MCF 10A (cell line): ENCODE measurements around the gene ANKRD23. TPM values are rescaled to one million over a fixed set of nuclear protein-coding genes. Genes with fewer than 3 reads are reported as not detected.

Experiments used
- BruUV-seq: library from RNA; stranded (reverse); fragments of 400-500 nt; replicated peaks from 2 replicates; lab custom pipeline; 2021; lab: Mats Ljungman, UMichigan
- CTCF ChIA-PET: fragments of 300-600 bp; sonication (Branson Sonifier 250); formaldehyde crosslinking; extraction: SDS; loops from one replicate; lab custom pipeline; 2021; ENCODE audit warnings: antibody characterized with exemption, inconsistent platforms; lab: Yijun Ruan, JAX
- POLR2A ChIA-PET: fragments of 300-600, 350-650 bp; sonication (Branson Sonifier 250); formaldehyde crosslinking; extraction: SDS; loops from one replicate; lab custom pipeline; 2020; ENCODE audit warnings: antibody characterized with exemption, inconsistent platforms; lab: Yijun Ruan, JAX
- DNase-seq: peaks from one replicate; pipeline ENCODE4 v3.0.0-alpha.2; 2018; ENCODE audit not compliant: unreplicated experiment
- H3K27ac Mint-ChIP-seq: one replicate; pipeline ENCODE4 v1.8.0; 2022; ENCODE audit warnings: mild to moderate bottlenecking, low read depth, mixed read lengths; ENCODE audit not compliant: unreplicated experiment
- H3K27me3 Mint-ChIP-seq: one replicate; pipeline ENCODE4 v1.8.0; 2022; ENCODE audit warnings: mixed read lengths; ENCODE audit not compliant: insufficient read depth, unreplicated experiment
- H3K36me3 Mint-ChIP-seq: one replicate; pipeline ENCODE4 v1.8.0; 2022; ENCODE audit warnings: mild to moderate bottlenecking, moderate library complexity, mixed read lengths; ENCODE audit not compliant: insufficient read depth, unreplicated experiment
- H3K4me1 Mint-ChIP-seq: one replicate; pipeline ENCODE4 v1.8.0; 2022; ENCODE audit warnings: mixed read lengths; ENCODE audit not compliant: insufficient read depth, unreplicated experiment
- H3K4me3 Mint-ChIP-seq: one replicate; pipeline ENCODE4 v1.8.0; 2022; ENCODE audit warnings: mild to moderate bottlenecking, moderate library complexity, mixed read lengths; ENCODE audit not compliant: unreplicated experiment
- H3K9me3 Mint-ChIP-seq: one replicate; pipeline ENCODE4 v1.8.0; 2022; ENCODE audit warnings: mixed read lengths; ENCODE audit not compliant: unreplicated experiment
- CTCF ChIP-seq: fragments of 200-600 bp; IDR thresholded peaks from one replicate; pipeline ENCODE4 v1.8.0; 2022; ENCODE audit warnings: antibody characterized with exemption, mild to moderate bottlenecking; ENCODE audit not compliant: unreplicated experiment
- intact Hi-C: fragments of 100-400 bp; cut with micrococcal nuclease; formaldehyde crosslinking; loops from 2 replicates; pipeline ENCODE4 v1.14.1; 2022
- total RNA-seq: library from RNA; stranded (reverse); gene quantifications from 2 replicates; pipeline ENCODE4 v1.2.3, GENCODE V29; 2022

Gene ANKRD23
- total RNA-seq, 1 experiment from 2014 or later = 3.4 TPM

DNA sequence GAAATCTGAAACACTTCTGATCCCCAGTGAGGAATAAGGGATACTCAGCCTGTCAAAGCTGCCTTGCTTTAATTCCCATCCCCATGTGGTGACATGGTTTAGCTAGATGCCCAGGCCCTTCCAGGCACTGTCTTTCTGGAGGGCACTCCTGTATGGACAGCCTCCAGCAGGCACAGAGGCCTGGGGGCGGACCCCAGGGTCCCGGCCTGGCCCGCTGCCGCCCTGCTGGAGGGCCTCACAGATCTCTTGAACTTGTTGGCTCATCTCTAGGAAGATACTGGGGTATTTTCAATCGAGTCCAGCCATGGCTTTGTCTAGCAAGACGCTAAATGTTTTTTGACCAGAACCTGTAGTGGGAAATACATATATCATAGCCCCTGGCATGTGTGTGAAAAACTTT is 48.7 kb downstream of the ANKRD23 start:
- no peaks in the 10 kb centered on the region for H3K9me3 Mint-ChIP-seq
- no peak for TF ChIP-seq CTCF
- BruUV-seq = no TSS peak
- no peaks in the 10 kb centered on the region for H3K27me3 Mint-ChIP-seq
- DNase-seq = no peak
- no peaks in the 10 kb centered on the region for H3K4me1 Mint-ChIP-seq
- H3K27ac Mint-ChIP-seq = no peak overlapping the region
- no peaks in the 10 kb centered on the region for H3K36me3 Mint-ChIP-seq
- ChIA-PET CTCF (interaction anchor here (0.7 kb wide), 1 partner anchor 334 kb away, joined by 3 read pairs; no protein-coding TSS in a partner anchor), POLR2A (no interaction called here)
- no peak overlapping the region for H3K4me3 Mint-ChIP-seq
- intact Hi-C loops = no loop called here

DNA sequence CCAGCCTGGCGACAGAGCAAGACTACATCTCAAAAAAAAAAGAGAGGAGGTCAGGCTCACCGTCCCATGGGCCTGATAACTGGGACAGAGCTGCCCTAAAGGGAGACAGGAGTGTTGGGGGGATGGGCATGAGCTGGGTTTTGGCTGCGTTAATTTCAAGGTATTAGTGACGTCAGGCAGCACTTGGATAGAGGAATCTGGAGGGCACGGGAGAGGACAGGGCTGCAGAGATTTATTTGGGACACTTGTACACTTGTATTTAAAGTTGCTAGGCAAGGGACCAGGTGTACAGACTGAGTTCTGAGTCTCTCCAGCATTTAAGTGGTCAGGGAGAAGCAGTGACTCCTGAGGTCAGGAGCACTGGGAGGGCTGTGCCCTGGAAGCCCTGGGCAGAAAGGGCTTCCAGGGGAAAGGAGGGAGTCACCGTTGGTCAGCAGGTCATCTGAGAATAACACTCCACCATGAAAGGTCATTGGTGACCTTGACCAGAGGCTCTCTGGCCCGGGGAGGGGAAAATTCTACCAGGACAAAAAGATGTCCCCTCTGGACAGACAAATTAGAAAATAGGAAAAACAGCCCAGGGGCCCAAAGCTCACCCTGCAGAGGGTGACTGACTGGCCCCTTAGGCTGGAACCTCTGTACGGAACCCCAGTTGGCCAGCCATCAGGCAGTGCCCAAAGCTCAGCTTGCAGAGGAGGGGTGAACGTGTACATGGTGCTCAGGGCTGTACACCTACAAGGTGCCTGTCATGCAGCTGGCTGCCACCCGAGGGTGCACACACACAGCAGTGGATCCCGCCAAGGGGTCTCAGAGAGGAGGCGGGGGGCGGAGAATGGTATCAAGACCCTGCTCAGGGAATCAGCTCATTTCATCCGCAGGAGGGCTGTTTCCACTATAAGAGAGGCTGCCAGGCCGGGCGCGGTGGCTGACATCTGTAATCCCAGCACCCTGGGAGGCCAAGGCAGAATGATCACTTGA is 50.8 kb downstream of the ANKRD23 start:
- DNase-seq = no peak
- no peak for TF ChIP-seq CTCF
- no peaks in the 10 kb centered on the region for H3K9me3 Mint-ChIP-seq
- intact Hi-C loops = no loop called here
- no peak overlapping the region for H3K4me3 Mint-ChIP-seq
- peaks cover 12% of the 10 kb centered on the region for H3K4me1 Mint-ChIP-seq
- BruUV-seq = no TSS peak
- POLR2A ChIA-PET = no interaction called here
- H3K36me3 Mint-ChIP-seq = no peaks in the 10 kb centered on the region
- H3K27me3 Mint-ChIP-seq = no peaks in the 10 kb centered on the region
- no peak overlapping the region for H3K27ac Mint-ChIP-seq
- CTCF ChIA-PET = interaction anchor here (0.7 to 1.1 kb wide), 2 partner anchors 32 to 156 kb away, joined by 3 read pairs; no protein-coding TSS in a partner anchor

GRCh38 chr2:96789245-96789617 is 54.6 kb downstream of the ANKRD23 start:
- ChIA-PET POLR2A (interaction anchor here (1.2 to 1.8 kb wide), 2 partner anchors 15 to 27 kb away, joined by 3 to 6 read pairs; partner anchors contain the start of gene CNNM3), CTCF (interaction anchor here (0.6 to 1.5 kb wide), 2 partner anchors 11 to 162 kb away, joined by 4 to 6 read pairs; no protein-coding TSS in a partner anchor)
- H3K4me3 Mint-ChIP-seq = no peak overlapping the region
- peaks cover 15% of the 10 kb centered on the region for H3K4me1 Mint-ChIP-seq
- no TSS peak for BruUV-seq
- no peaks in the 10 kb centered on the region for H3K27me3 Mint-ChIP-seq
- no peak overlapping the region for H3K27ac Mint-ChIP-seq
- H3K9me3 Mint-ChIP-seq = no peaks in the 10 kb centered on the region
- no peak for DNase-seq
- H3K36me3 Mint-ChIP-seq = no peaks in the 10 kb centered on the region
- intact Hi-C loops = no loop called here
- no peak for TF ChIP-seq CTCF
